Ovary (tissue), 3 donors: ENCODE data around the gene CDC16.

ENCODE experiments used
- CTCF ChIP-seq, 3 donors: fragments of 450-650 bp in 2 of 3; fragments of 200-600 bp in 1 of 3; IDR thresholded peaks; one replicate each; pipeline versions ENCODE4 v1.5.1 to v1.8.0; 2016 to 2022; ENCODE audit warnings: antibody characterized with exemption in 3 of 3, mild to moderate bottlenecking in 1 of 3
- EP300 ChIP-seq: sonication (generic); formaldehyde crosslinking; IDR thresholded peaks from one replicate; pipeline ENCODE4 v1.6.1; 2017; ENCODE audit warnings: antibody characterized with exemption
- POLR2A ChIP-seq: fragments of 450-650 bp; IDR thresholded peaks from one replicate; pipeline ENCODE4 v1.6.1; 2017; ENCODE audit warnings: antibody characterized with exemption, mild to moderate bottlenecking, moderate library complexity
- donor health status: DM: no; HTN: no; CAD: no.

GRCh38 chr13:114303700-114304327 is 69.1 kb downstream of the CDC16 start:
- TF ChIP-seq EP300 (no peak), POLR2A (no peak), CTCF (IDR thresholded peaks at IDR 0.05) (no peak)
